Renal cortical epithelial cell (primary cell): Measurements from ENCODE around the gene CEBPE. TPM values are rescaled to one million over a fixed set of nuclear protein-coding genes. Genes with fewer than 3 reads are reported as not detected.

Experiments used
- DNase-seq: peaks from one replicate; pipeline ENCODE4 v3.0.0-alpha.2; 2011; ENCODE audit warnings: low read depth
- total RNA-seq: library from RNA; depleted of rRNA; stranded (reverse); fragments of >200 nt; gene quantifications from 2 replicates; pipeline ENCODE4 v1.2.3, GENCODE V29; 2014

Gene CEBPE
- total RNA-seq, 1 donor from 2014 or later, result not detected

DNA sequence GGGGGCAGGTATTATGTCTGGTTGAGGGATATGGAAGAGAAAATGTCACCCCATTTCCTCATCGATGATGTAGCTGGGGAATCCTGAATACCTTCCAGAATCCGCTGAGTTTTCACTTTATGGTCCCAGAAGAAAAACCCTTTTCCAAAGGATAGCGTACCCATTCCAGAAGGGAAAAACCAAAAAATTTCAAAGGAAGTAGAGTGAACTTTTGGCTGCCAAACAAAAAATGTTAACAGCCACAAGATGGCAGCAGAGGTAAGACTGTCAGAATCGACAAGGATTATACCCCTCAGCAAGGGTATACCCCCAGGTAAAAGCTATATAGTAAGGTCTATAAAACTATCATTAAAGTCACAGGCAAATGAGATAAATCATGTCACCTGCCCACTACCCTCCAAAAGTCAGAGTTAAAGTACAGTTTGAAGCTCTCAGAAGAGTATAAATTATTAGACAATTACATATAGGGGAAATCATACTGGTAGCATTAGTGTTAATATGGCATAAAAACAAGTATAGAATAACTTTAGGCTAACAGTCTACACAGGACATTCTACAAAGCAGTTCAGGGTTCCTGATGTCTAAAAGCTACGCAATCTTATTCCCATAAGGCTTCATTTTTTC, 42.2 kb downstream of the CEBPE start:
- DNase-seq, result peak; percentile 39

DNA sequence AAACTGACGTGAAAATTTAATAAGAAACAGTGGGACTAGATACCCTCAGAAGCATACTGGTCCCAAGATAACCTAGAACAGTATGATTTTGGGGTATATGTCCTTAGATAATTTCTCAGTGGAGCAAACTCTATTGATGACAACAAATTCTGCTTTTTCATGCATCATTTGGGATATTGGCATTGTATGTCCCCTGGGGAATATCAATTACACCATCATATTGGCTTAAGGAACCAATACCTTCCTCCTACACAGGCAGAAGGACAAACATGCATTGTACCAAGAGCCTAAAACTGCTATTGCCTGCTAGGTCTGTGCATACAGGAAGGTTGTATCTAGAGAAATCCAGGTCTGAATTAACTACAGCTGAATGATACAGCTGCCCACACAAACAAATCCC, 44.1 kb downstream of the CEBPE start:
- DNase-seq, result no peak

- peak; percentile 23 for DNase-seq
These were observed 47.0 kb downstream of the CEBPE start for GRCh38 chr14:23071921-23072539.

DNA sequence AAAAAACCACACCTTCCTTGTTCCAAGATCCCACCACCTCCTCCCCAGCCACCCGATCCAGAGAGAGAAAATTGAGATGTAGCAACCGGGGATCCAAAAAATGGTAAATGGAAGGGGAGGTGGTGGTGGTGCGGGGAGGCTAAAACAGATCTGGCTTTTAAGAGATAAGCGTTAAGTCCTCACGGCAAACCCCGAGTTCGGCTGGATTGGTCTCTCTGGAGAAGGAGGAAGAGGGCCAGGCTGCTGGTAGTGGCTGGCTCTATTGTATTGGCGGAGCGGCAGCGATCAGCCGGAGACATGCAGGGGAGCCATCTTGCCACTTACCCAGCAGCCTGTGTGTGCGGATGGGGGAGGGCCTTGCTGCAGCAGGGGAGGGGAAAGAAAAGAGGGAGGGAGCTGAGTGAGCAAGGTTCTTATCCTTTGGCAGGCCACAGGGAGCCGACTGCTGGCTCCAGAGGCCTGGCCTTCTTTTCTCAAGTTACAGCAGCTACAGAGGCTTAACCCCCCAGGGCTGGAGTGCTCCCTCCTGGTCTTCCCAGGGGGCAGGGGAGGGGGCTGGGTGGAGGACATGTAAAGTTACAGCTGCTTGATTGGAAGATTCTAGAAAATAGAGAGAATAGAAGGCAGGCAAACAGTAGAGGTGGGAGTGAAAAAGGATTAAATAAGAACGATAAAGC, 47.7 kb downstream of the CEBPE start:
- peak; percentile 86 for DNase-seq

DNA sequence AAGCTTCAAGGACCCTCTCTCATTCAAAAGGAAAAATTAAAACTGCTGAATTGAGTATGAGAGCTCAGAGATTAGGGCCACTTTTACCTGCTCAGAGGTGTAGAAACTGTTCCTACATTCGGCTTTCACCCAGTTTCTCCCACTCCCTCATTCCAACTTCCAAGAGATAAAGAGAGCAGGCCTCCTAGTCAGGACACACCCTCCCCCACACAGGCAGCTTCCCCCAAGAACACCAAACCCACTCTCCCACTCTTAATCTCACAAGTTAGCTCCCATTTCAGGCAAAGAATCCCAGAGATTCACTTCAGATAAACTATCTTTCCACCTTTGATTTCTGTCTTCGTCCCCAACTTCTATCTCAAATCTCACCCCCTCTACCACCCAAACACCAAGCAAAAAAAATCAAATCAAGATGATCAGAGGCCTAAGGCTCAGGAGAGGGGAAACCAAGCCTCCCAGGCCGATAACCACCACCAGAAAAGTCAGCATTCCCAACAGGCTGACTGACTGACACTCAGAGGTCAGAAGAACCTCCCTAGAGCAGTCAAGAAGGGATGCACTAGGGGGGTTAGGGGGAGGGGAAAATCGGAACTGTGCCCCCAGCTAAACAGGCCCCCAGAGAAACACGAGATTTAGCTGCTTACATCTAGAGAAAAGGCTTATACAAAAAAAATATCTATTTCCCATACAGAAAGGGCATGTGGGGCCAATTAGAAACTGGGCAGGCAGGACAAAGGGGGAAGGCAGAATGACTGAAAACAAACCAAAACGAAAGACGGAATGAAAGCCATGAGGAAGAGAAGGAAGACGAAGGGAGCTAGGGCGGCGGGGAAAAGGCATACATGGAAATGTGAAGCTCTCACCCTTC, 48.6 kb downstream of the CEBPE start:
- no peak for DNase-seq

- no peak for DNase-seq
These were observed 49.6 kb downstream of the CEBPE start for GRCh38 chr14:23069413-23069806.

- DNase-seq, result peak; percentile 93
These were observed 50.2 kb downstream of the CEBPE start for GRCh38 chr14:23068789-23069412.

GRCh38 chr14:23067847-23068788, 50.9 kb downstream of the CEBPE start:
- no peak for DNase-seq

Other genes with a start within 250 kb of the CEBPE start
- gene LRP10, start 247.5 kb downstream of the CEBPE start, total RNA-seq, result 71.9 and 268 TPM in 2 replicates
- under 0.01 and 0.20 TPM in 2 replicates for gene REM2, start 236.0 kb downstream of the CEBPE start, total RNA-seq
- gene RBM23, start 200.1 kb downstream of the CEBPE start, total RNA-seq, result 127 and 148 TPM in 2 replicates
- gene PRMT5, start 189.9 kb downstream of the CEBPE start, total RNA-seq, result 74.3 and 78.0 TPM in 2 replicates
- 17.2 and 36.8 TPM in 2 replicates for gene HAUS4, start 162.2 kb downstream of the CEBPE start, total RNA-seq
- gene AJUBA, start 136.7 kb downstream of the CEBPE start, total RNA-seq, result 161 and 189 TPM in 2 replicates
- 6.3 and 16.2 TPM in 2 replicates for gene C14orf93, start 109.1 kb downstream of the CEBPE start, total RNA-seq
- 167 and 251 TPM in 2 replicates for gene PSMB5, start 84.4 kb downstream of the CEBPE start, total RNA-seq
- gene PSMB11, start 77.0 kb downstream of the CEBPE start, total RNA-seq, result not detected in 2 replicates
- 3.5 and 6.1 TPM in 2 replicates for gene CDH24, start 61.7 kb downstream of the CEBPE start, total RNA-seq
- 34.0 and 103 TPM in 2 replicates for gene ACIN1, start 24.1 kb downstream of the CEBPE start, total RNA-seq
- gene C14orf119, start 23.8 kb downstream of the CEBPE start, total RNA-seq, result 61.6 and 71.0 TPM in 2 replicates
- gene CIROP, start 14.3 kb downstream of the CEBPE start, total RNA-seq, result not detected in 2 replicates
- gene SLC7A8, start 64.4 kb upstream of the CEBPE start, total RNA-seq, result under 0.01 and 1.1 TPM in 2 replicates
- gene RNF212B, start 118.7 kb upstream of the CEBPE start, total RNA-seq, result 0.35 TPM in 1 of 2 replicates, not detected in the other
- 7.8 and 15.0 TPM in 2 replicates for gene HOMEZ, start 166.9 kb upstream of the CEBPE start, total RNA-seq
- gene PPP1R3E, start 183.6 kb upstream of the CEBPE start, total RNA-seq, result 1.9 TPM in 2 replicates
- gene BCL2L2, start 187.6 kb upstream of the CEBPE start, total RNA-seq, result 10.2 and 14.7 TPM in 2 replicates
- 60.8 and 80.0 TPM in 2 replicates for gene PABPN1, start 202.2 kb upstream of the CEBPE start, total RNA-seq
- gene SLC22A17, start 233.6 kb upstream of the CEBPE start, total RNA-seq, result 1.2 and 33.0 TPM in 2 replicates
- 0.17 and 0.50 TPM in 2 replicates for gene EFS, start 245.9 kb upstream of the CEBPE start, total RNA-seq